GM12864 (cell line): Measurements from ENCODE around the gene MAPRE3.
A peak's percentile ranks its signal among the peaks of the same experiment; 100 is the strongest.

Experiments
- DNase-seq: peaks from one replicate; pipeline ENCODE4 v3.0.0-alpha.2; 2011; ENCODE audit warnings: low read depth
- H3K4me3 ChIP-seq: 2 replicates; pipeline ENCODE4 v1.5.1; 2011; ENCODE audit warnings: mild to moderate bottlenecking, low read depth, low read length, control low read depth
- TF ChIP-seq, protein P1 (sequence below): IDR thresholded peaks from 2 replicates; pipeline ENCODE4 v1.5.1; 2011; ENCODE audit warnings: low read depth, mild to moderate bottlenecking, moderate library complexity, low read length, control low read depth, inconsistent platforms; ENCODE audit errors: missing control alignments

Gene MAPRE3

GRCh38 chr2:27065128-27065527 lies 94.7 kb downstream of the MAPRE3 start:
- H3K4me3 ChIP-seq = no peak overlapping the region
- no peak for DNase-seq
- TF ChIP-seq, protein P1, sequence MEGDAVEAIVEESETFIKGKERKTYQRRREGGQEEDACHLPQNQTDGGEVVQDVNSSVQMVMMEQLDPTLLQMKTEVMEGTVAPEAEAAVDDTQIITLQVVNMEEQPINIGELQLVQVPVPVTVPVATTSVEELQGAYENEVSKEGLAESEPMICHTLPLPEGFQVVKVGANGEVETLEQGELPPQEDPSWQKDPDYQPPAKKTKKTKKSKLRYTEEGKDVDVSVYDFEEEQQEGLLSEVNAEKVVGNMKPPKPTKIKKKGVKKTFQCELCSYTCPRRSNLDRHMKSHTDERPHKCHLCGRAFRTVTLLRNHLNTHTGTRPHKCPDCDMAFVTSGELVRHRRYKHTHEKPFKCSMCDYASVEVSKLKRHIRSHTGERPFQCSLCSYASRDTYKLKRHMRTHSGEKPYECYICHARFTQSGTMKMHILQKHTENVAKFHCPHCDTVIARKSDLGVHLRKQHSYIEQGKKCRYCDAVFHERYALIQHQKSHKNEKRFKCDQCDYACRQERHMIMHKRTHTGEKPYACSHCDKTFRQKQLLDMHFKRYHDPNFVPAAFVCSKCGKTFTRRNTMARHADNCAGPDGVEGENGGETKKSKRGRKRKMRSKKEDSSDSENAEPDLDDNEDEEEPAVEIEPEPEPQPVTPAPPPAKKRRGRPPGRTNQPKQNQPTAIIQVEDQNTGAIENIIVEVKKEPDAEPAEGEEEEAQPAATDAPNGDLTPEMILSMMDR = no peak

DNA sequence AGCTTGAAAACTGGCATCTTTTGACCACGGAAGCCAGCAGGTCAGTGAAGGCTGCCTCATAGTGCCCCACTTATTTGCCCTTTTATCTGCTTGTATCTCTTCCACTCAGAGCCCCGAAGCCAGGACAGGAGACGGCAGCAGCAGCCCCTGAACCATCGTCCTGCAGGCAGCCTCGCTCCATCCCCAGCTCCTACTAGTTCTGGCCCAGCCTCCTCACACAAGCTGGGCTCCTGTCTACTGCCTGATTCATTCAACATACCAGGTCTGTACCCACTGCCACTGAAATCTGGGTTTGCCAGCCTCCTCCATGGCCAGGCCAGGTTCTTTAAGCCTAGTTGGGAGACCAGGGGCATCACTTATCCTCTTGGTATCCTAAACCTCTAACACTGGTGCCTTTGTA lies 96.9 kb downstream of the MAPRE3 start:
- no peak for DNase-seq
- TF ChIP-seq, protein P1 = no peak
- H3K4me3 ChIP-seq = no peak overlapping the region

GRCh38 chr2:27069436-27069835 lies 99.0 kb downstream of the MAPRE3 start:
- TF ChIP-seq, protein P1 = no peak
- no peak for DNase-seq
- no peak overlapping the region for H3K4me3 ChIP-seq

GRCh38 chr2:27069961-27070618 lies 99.7 kb downstream of the MAPRE3 start:
- DNase-seq = no peak
- peak overlapping the region; percentile 98 for H3K4me3 ChIP-seq
- TF ChIP-seq, protein P1 = no peak

- TF ChIP-seq, protein P1 = no peak
- peak overlapping the region; percentile 98 for H3K4me3 ChIP-seq
- no peak for DNase-seq
Observed at GRCh38 chr2:27070653-27071276, 100.3 kb downstream of the MAPRE3 start.

DNA sequence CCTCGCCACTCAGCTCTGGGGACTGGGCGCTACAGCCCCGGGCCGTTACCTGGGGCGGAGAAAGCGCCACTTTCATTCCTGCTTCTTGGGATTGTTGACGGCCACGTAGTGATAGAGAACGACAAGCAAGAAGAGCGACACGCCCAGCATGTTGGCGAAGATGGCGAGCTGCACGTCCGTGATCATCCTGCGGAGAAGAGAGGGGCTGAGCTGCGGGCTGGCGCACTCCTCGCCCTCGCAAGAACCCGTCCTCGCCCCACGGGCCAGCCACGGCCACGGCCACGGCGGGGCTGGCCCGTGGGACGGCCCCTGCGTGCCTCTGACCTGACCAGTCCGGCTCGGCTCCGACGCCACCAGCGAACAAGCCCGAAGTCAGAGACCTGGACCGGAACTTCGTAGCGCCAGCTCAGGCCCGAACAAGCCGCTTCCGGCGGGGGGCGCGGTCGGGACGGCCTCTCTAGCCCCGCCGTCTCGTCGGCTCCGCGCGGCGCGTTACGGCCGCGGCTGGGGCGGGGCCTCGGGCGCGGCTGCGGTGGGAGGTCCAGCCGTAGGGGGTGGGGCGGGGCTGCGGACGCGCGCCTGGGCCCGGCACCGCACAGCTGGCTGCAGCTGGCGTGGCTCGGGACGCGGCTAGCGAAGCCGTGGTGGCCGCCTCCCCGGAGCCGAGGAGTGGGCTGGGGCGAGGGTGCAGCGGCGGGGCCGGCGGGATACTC lies 101.0 kb downstream of the MAPRE3 start, which contains the start of gene OST4:
Gene OST4 (minus strand): TSS at position 378 of the 713 bp plus-strand sequence.
- TF ChIP-seq, protein P1 = peak; percentile 7
- DNase-seq = peak; percentile 70
- peak within 1 kb of the TSS; percentile 98 for H3K4me3 ChIP-seq
